Measurements from ENCODE around the gene NAV2. TPM values are rescaled to one million over a fixed set of nuclear protein-coding genes. Genes with fewer than 3 reads are reported as not detected.

Gene NAV2
- polyA plus RNA-seq, 1 experiment, result 5.1 TPM

DNA sequence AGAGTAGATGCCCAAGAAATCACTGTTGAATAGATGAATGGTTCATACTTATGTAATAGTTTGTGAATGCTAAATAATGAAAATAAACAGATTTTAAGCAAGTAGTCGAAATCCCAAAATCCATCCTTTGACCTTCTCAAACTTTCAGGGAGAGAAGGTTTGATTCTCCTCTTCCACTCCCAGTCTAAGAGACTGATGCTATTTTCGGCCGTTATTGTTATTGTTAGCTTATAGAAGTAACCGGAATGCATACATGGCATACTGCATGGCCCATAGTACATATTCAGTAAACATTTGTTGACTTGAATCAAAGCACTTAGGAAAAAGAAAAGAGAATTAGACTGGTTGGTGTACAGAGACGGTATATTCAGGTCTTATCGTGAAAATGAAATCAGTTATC is 76.6 kb downstream of the NAV2 start:
- DNase-seq (ENCODE audit: low read depth, low spot score), result no peak
- Histone ChIP-seq H3K27me3 (ENCODE audit: control insufficient read depth, insufficient read depth, low read length) (no peaks in the 10 kb centered on the region), H3K4me3 (ENCODE audit: low read depth, low read length) (no peak overlapping the region), H3K9me3 (ENCODE audit: control insufficient read depth, insufficient read depth, low read length) (no peaks in the 10 kb centered on the region), H3K27ac (ENCODE audit: low read depth, low read length) (no peak overlapping the region)
- CTCF ChIA-PET, result no interaction called here
- TF ChIP-seq, protein P1, sequence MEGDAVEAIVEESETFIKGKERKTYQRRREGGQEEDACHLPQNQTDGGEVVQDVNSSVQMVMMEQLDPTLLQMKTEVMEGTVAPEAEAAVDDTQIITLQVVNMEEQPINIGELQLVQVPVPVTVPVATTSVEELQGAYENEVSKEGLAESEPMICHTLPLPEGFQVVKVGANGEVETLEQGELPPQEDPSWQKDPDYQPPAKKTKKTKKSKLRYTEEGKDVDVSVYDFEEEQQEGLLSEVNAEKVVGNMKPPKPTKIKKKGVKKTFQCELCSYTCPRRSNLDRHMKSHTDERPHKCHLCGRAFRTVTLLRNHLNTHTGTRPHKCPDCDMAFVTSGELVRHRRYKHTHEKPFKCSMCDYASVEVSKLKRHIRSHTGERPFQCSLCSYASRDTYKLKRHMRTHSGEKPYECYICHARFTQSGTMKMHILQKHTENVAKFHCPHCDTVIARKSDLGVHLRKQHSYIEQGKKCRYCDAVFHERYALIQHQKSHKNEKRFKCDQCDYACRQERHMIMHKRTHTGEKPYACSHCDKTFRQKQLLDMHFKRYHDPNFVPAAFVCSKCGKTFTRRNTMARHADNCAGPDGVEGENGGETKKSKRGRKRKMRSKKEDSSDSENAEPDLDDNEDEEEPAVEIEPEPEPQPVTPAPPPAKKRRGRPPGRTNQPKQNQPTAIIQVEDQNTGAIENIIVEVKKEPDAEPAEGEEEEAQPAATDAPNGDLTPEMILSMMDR (IDR thresholded peaks at IDR 0.05; ENCODE audit: low read depth, low read length), result no peak
- POLR2A ChIA-PET, result no interaction called here

DNA sequence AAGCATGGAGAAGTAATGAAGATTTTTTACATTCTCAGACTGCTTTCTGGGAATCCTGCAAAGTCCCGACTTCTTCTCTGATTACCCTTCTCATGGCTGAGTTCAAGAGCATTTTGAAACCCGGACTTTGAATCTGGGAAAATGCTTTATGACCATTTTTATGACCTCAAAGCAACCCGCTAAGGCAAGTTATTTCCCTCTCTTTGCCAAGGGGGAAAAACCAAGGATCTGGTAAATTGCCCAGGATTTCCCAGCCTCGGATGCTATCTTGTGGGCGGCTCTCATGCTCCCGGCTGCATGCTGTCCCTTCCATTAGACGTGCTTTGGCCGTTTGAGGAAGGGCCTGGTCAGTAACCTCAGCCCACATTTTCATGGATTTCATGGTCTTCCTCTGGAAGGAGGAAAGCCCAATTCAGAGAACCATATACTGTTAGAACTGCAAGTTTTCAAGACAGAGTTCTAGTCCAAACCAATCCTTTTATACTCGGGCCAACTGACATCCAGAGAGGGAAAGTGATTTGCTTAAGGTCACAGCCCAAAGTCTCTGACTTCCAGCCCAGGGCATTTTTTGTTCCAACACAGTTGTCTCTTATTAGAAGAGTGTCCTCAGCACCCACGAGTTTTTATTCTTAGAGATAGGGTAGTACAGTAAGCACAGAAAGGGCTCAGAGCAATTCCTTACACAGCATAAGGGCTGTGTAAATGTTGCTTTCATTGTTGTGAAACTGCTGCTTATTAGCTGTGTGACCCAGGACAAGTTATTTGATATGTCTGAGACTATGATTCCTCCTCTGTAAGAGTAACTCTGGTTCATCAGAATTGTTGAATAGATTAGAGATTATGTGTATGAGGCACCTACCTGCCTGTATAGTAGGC is 77.4 kb downstream of the NAV2 start:
- TF ChIP-seq, protein P1 (IDR thresholded peaks at IDR 0.05; ENCODE audit: low read depth, low read length), result no peak
- H3K27ac ChIP-seq (ENCODE audit: low read depth, low read length), result no peak overlapping the region
- no peaks in the 10 kb centered on the region for H3K27me3 ChIP-seq (ENCODE audit: control insufficient read depth, insufficient read depth, low read length)
- DNase-seq (ENCODE audit: low read depth, low spot score), result no peak
- no peak overlapping the region for H3K4me3 ChIP-seq (ENCODE audit: low read depth, low read length)
- ChIA-PET POLR2A (no interaction called here), CTCF (no interaction called here)
- no peaks in the 10 kb centered on the region for H3K9me3 ChIP-seq (ENCODE audit: control insufficient read depth, insufficient read depth, low read length)

DNA sequence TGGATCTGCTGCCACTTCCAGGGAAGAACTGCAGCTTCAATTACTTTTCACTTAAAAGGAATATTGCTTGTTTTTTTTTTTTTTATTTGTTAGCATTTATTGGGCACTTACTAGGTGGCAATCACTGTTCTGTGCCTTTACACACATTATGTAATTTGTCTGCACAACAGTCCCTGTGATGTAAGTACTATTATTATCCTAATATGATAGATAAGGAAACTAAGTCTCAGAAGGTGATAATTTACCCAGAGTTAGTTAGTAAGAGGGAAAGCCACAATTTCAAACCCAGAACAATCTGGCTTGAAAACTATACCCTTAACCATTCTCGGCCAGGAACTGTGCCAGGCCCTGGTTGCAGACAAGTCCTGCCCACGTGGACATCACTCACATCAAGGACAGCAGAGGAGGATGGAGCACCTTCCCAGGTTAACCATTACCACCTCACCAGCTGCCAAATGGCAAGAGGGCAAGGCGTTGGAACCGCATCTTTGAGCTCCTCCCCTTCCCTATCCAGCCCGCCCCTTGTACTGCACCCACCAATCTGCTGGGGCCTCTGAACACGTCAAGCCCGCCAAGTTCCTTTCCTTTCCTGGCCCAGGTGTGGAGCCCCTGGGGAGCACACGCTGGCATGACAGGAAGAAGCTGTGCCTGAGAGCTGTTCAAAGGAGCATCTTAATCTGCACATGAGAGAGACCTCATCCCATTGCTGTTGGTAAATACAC is 78.4 kb downstream of the NAV2 start:
- ChIA-PET POLR2A (no interaction called here), CTCF (no interaction called here)
- Histone ChIP-seq H3K27ac (ENCODE audit: low read depth, low read length) (no peak overlapping the region), H3K27me3 (ENCODE audit: control insufficient read depth, insufficient read depth, low read length) (no peaks in the 10 kb centered on the region), H3K9me3 (ENCODE audit: control insufficient read depth, insufficient read depth, low read length) (no peaks in the 10 kb centered on the region), H3K4me3 (ENCODE audit: low read depth, low read length) (no peak overlapping the region)
- TF ChIP-seq, protein P1 (IDR thresholded peaks at IDR 0.05; ENCODE audit: low read depth, low read length), result no peak
- no peak for DNase-seq (ENCODE audit: low read depth, low spot score)

DNA sequence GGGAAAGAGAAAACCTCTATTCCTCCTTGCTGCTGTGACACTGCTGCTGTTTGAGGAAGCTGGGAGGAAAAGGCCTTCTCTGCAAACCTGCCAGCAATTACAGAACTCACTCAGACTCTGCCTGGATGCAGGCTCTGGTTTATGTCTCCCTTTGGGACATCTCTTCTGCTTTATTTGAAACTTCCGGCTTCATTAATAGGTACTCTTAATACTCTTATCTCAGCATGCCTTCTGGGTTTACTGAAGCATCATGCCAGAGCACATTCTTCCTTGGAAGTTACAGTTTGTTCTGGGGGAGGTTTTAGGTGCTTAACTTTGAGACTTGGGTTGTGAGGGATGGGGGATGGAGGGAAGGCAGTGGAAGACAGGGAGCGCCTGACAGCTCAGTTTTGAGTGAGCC is 79.9 kb downstream of the NAV2 start:
- H3K9me3 ChIP-seq (ENCODE audit: control insufficient read depth, insufficient read depth, low read length), result no peaks in the 10 kb centered on the region
- no peak for DNase-seq (ENCODE audit: low read depth, low spot score)
- CTCF ChIA-PET, result interaction anchor here (1.1 kb wide), 1 partner anchor 238 kb away, joined by 3 read pairs; no protein-coding TSS in a partner anchor
- POLR2A ChIA-PET, result no interaction called here
- H3K27me3 ChIP-seq (ENCODE audit: control insufficient read depth, insufficient read depth, low read length), result no peaks in the 10 kb centered on the region
- no peak overlapping the region for H3K4me3 ChIP-seq (ENCODE audit: low read depth, low read length)
- TF ChIP-seq, protein P1 (IDR thresholded peaks at IDR 0.05; ENCODE audit: low read depth, low read length), result no peak
- H3K27ac ChIP-seq (ENCODE audit: low read depth, low read length), result no peak overlapping the region

DNA sequence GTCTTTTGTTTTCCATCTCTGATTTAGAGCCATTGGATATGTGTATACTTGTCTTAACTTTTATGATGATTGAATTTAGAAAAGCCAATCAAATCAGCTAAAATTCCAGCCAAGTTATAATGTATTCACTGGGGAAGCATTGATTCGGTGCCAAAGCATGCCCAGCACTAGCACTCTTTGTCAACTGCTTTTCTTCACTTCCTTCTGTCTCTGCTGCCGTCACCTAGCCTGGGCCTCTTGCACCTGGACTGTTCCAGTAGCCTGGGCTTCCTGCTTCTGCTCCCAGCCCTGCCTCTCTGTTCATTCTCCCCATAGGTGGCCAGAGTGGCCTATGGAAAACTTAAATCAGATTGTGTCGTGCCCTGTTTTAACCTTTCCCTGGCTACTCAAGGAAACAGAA is 80.7 kb downstream of the NAV2 start:
- H3K27ac ChIP-seq (ENCODE audit: low read depth, low read length), result no peak overlapping the region
- ChIA-PET CTCF (interaction anchor here (0.6 kb wide), 1 partner anchor 10 kb away, joined by 4 read pairs; no protein-coding TSS in a partner anchor), POLR2A (no interaction called here)
- TF ChIP-seq, protein P1 (IDR thresholded peaks at IDR 0.05; ENCODE audit: low read depth, low read length), result no peak
- H3K9me3 ChIP-seq (ENCODE audit: control insufficient read depth, insufficient read depth, low read length), result no peaks in the 10 kb centered on the region
- H3K4me3 ChIP-seq (ENCODE audit: low read depth, low read length), result no peak overlapping the region
- no peak for DNase-seq (ENCODE audit: low read depth, low spot score)
- no peaks in the 10 kb centered on the region for H3K27me3 ChIP-seq (ENCODE audit: control insufficient read depth, insufficient read depth, low read length)
